Testis (tissue), 3 donors: ENCODE results near the gene YDJC. TPM values are rescaled to one million over a fixed set of nuclear protein-coding genes. Genes with fewer than 3 reads are reported as not detected.

ENCODE experiments used
- DNase-seq: peaks from one replicate; pipeline ENCODE4 v3.0.0-alpha.2; 2019
- H3K27ac ChIP-seq, 2 donors: fragments of 200-600 bp; sonication (generic); one replicate each; pipeline ENCODE4 v1.5.1; 2019
- H3K27me3 ChIP-seq: fragments of 200-600 bp; sonication (generic); one replicate; pipeline ENCODE4 v1.5.1; 2019
- H3K36me3 ChIP-seq: fragments of 200-600 bp; sonication (generic); one replicate; pipeline ENCODE4 v1.5.1; 2017; ENCODE audit warnings: low read depth; ENCODE audit errors: missing control alignments
- H3K4me1 ChIP-seq: fragments of 200-600 bp; sonication (generic); one replicate; pipeline ENCODE4 v1.5.1; 2019
- H3K4me3 ChIP-seq, 2 donors: fragments of 200-600 bp; sonication (generic); one replicate each; pipeline ENCODE4 v1.5.1; 2017 to 2019
- H3K9me3 ChIP-seq: fragments of 200-600 bp; sonication (generic); one replicate; pipeline ENCODE4 v1.5.1; 2017
- CTCF ChIP-seq, 3 experiments: fragments of 450-650 bp in 2 of 3; fragments of 200-600 bp in 1 of 3; sonication (generic) in 1 of 3; IDR thresholded peaks; one replicate each; pipeline ENCODE4 v1.5.1; 2016 to 2019; ENCODE audit warnings: antibody characterized with exemption in 3 of 3, mild to moderate bottlenecking in 2 of 3, moderate library complexity in 1 of 3
- POLR2A ChIP-seq: fragments of 450-650 bp; IDR thresholded peaks from one replicate; pipeline ENCODE4 v1.6.1; 2017; ENCODE audit warnings: antibody characterized with exemption, mild to moderate bottlenecking, moderate library complexity
- WGBS, 2 donors: methylation state at CpG; one replicate each; pipeline ENCODE4 v1.1.5; 2018; 5-methylcytosine and 5-hydroxymethylcytosine counted together
- intact Hi-C: fragments of 100-400 bp; cut with DNase I; formaldehyde crosslinking; loops from one replicate; pipeline ENCODE4 v1.15.1; 2023; ENCODE audit warnings: low total_unique reads
- polyA plus RNA-seq: library from polyadenylated mRNA; stranded (reverse); fragments of 350-450 nt; fragmentation: Illumina TruSeq; extraction: RNeasy Lipid Tissue Mini Kit (QIAGEN cat#74804); gene quantifications from one replicate; pipeline ENCODE4 v1.2.3, GENCODE V29; 2014; ENCODE audit warnings: low read depth, low replicate concordance; ENCODE audit not compliant: insufficient read depth
- total RNA-seq, 2 donors: library from RNA; depleted of rRNA; stranded (reverse); fragments of >200 nt; gene quantifications; one replicate each; pipeline ENCODE4 v1.2.3, GENCODE V29; 2016

The YDJC gene
- total and polyA plus RNA-seq, 3 donors from 2014 or later, result 9.9 to 37.1 (median 36.5) TPM

GRCh38 chr22:21593406-21594232, 36.2 kb downstream of the YDJC start:
- intact Hi-C loops, result no loop called here
- Histone ChIP-seq H3K27me3 (no peaks in the 10 kb centered on the region), H3K27ac (no peak overlapping the region), H3K4me3 (no peak overlapping the region), H3K4me1 (peaks cover 16% of the 10 kb centered on the region), H3K36me3 (no peaks in the 10 kb centered on the region), H3K9me3 (no peaks in the 10 kb centered on the region)
- TF ChIP-seq CTCF (IDR thresholded peaks at IDR 0.05), result no peak
- no peak for TF ChIP-seq POLR2A
- no peak for DNase-seq
- WGBS, 2 donors, result 84 to 87% methylated on average over 11 of the region's 11 CpGs

- H3K4me1 ChIP-seq, result peaks cover 25% of the 10 kb centered on the region
- no peaks in the 10 kb centered on the region for H3K36me3 ChIP-seq
- TF ChIP-seq POLR2A, result no peak
- no peak for TF ChIP-seq CTCF (IDR thresholded peaks at IDR 0.05)
- whole genome bisulfite sequencing, 2 donors, result 91 to 97% methylated on average over 3 of the region's 3 CpGs
- H3K9me3 ChIP-seq, result no peaks in the 10 kb centered on the region
- no peak overlapping the region for H3K27ac ChIP-seq
- DNase-seq, result no peak
- intact Hi-C loops, result no loop called here
- H3K27me3 ChIP-seq, result no peaks in the 10 kb centered on the region
- no peak overlapping the region for H3K4me3 ChIP-seq
These were observed 37.4 kb downstream of the YDJC start for GRCh38 chr22:21592422-21592821.

- Histone ChIP-seq H3K27ac (no peak overlapping the region), H3K4me1 (peaks cover 26% of the 10 kb centered on the region), H3K27me3 (no peaks in the 10 kb centered on the region), H3K9me3 (no peaks in the 10 kb centered on the region), H3K4me3 (no peak overlapping the region), H3K36me3 (no peaks in the 10 kb centered on the region)
- no peak for DNase-seq
- WGBS, 2 donors, result 77 to 85% methylated on average over 9 of the region's 9 CpGs
- no peak for TF ChIP-seq POLR2A
- no peak for TF ChIP-seq CTCF (IDR thresholded peaks at IDR 0.05)
- intact Hi-C loops, result no loop called here
These were observed 38.1 kb downstream of the YDJC start for GRCh38 chr22:21591695-21592094.

GRCh38 chr22:21590809-21591641, 38.8 kb downstream of the YDJC start:
- H3K27ac ChIP-seq, result no peak overlapping the region
- 78 to 79% methylated on average over 9 of the region's 9 CpGs for WGBS, 2 donors
- TF ChIP-seq CTCF (IDR thresholded peaks at IDR 0.05) (no peak), POLR2A (no peak)
- intact Hi-C loops, result no loop called here
- no peaks in the 10 kb centered on the region for H3K36me3 ChIP-seq
- no peaks in the 10 kb centered on the region for H3K9me3 ChIP-seq
- no peak overlapping the region for H3K4me3 ChIP-seq
- no peak for DNase-seq
- no peaks in the 10 kb centered on the region for H3K27me3 ChIP-seq
- H3K4me1 ChIP-seq, result peaks cover 26% of the 10 kb centered on the region
